ENCODE measurements around the gene DNAAF8.

Gene DNAAF8

GRCh38 chr16:4734063-4734729 lies at the start of gene DNAAF8, which contains the start of gene ANKS3:
TSS of gene DNAAF8 (plus strand) at chr16:4734537. CDS start at chr16:4736515, 1,978 bp downstream.
TSS of gene ANKS3 (minus strand) at chr16:4734271. CDS start at chr16:4730149, 4,122 bp downstream.
- DNase-seq: peak; percentile 76

- DNase-seq: no peak
Measured at GRCh38 chr16:4684763-4685162, 49.6 kb upstream of the DNAAF8 start.

- no peak for DNase-seq
Measured at GRCh38 chr16:4685292-4685691, 49.0 kb upstream of the DNAAF8 start.

GRCh38 chr16:4685776-4686496 lies 48.4 kb upstream of the DNAAF8 start:
- DNase-seq: no peak

- DNase-seq: no peak
Measured at GRCh38 chr16:4686497-4687210, 47.7 kb upstream of the DNAAF8 start.

- DNase-seq: no peak
Measured at GRCh38 chr16:4687416-4687815, 46.9 kb upstream of the DNAAF8 start.

- DNase-seq: no peak
Measured at GRCh38 chr16:4687946-4688673, 46.2 kb upstream of the DNAAF8 start.

GRCh38 chr16:4688674-4689045 lies 45.7 kb upstream of the DNAAF8 start:
- DNase-seq: no peak

- no peak for DNase-seq
Measured at GRCh38 chr16:4689091-4689671, 45.2 kb upstream of the DNAAF8 start.

- DNase-seq: no peak
Measured at GRCh38 chr16:4689864-4690704, 44.3 kb upstream of the DNAAF8 start.

- no peak for DNase-seq
Measured at GRCh38 chr16:4690946-4691665, 43.2 kb upstream of the DNAAF8 start.

GRCh38 chr16:4691666-4692412 lies 42.5 kb upstream of the DNAAF8 start:
- DNase-seq: no peak

GRCh38 chr16:4692460-4693295 lies 41.7 kb upstream of the DNAAF8 start:
- no peak for DNase-seq

- DNase-seq: peak; percentile 96
Measured at GRCh38 chr16:4693296-4693955, 40.9 kb upstream of the DNAAF8 start, which contains the start of gene NUDT16L1. TSS of gene NUDT16L1 (plus strand) at chr16:4693562. CDS start at chr16:4693727, 165 bp downstream.

GRCh38 chr16:4693956-4694641 lies 40.2 kb upstream of the DNAAF8 start:
- peak; percentile 46 for DNase-seq

- DNase-seq: no peak
Measured at GRCh38 chr16:4694642-4695451, 39.5 kb upstream of the DNAAF8 start.

Measured in CD4-positive, alpha-beta T cell treated with Interferon gamma for 1 hour (primary cell).